Measurements from ENCODE around the gene MDGA2.
"Not testable (repeated sequence)": the region's sequence is repeated elsewhere in the genome, so short reads cannot be mapped to it uniquely, and the experiment has no call there.

MDGA2 gene

GRCh38 chr14:47302121-47302520 lies 373.3 kb downstream of the MDGA2 start:
- no peak for DNase-seq

DNA sequence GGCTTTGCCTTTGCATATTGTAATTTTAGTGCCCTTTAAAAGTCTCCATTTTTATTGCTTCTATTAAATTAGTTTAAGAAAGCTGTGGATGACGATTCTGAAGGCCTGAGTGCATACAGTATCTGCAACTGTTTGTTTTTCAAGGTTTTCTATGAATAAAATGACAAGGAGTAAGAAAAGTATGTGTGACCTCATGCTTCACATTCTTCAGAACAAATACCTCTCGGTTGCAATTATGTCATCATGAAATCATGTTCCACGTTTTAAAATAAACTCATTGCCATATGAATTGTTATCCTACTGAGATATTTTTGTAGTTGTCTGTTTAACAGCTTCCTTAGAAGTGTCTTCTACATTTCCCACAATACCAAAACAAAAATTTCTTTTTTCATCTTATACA lies 374.6 kb downstream of the MDGA2 start:
- no peak for DNase-seq

DNA sequence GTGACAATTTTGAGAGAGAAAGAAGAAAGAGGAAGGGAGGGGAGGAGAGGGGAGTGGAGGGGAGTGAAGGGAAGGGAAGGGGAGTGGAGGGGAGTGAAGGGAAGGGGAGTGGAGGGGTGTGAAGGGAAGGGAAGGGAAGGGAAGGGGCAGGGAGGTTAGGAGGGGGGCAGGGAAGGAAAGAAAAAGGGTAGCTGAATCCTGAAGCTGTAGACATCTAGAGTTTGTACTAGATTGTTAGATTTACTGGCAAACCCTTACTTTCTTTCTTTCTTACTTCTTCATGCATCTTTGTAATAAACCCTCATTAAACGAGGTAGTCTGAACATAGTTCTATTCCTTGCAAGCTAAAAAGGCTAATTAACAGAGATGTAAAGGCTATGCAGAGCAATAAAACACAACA lies 378.0 kb downstream of the MDGA2 start:
- DNase-seq, result no peak

GRCh38 chr14:47284283-47284682 lies 391.1 kb downstream of the MDGA2 start:
- DNase-seq, result no peak

GRCh38 chr14:47281761-47282160 lies 393.6 kb downstream of the MDGA2 start:
- not testable (repeated sequence) for DNase-seq

GRCh38 chr14:47278233-47278842 lies 397.1 kb downstream of the MDGA2 start:
- peak; percentile 6 for DNase-seq

- DNase-seq, result no peak
Measured at GRCh38 chr14:47277703-47278102, 397.7 kb downstream of the MDGA2 start.

GRCh38 chr14:47276931-47277330 lies 398.5 kb downstream of the MDGA2 start:
- DNase-seq, result no peak

DNA sequence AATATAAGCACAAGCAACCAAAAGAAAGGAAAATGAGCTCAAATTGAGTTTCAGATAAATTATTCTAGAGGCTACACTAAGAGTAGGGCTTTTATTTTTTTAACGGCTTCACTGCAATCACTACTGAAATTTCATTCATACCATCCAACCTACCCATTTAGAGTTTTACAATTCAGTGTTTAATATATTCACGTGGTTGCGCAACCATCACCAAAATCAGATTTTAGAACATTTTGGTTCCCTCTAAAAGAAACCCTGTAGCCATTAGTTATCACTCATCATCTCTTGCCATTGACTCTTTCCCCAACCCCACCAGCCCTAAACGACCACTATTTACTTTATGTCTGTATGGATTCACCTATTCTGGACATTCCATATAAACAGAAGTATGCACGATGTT lies 401.5 kb downstream of the MDGA2 start:
- DNase-seq, result no peak

DNA sequence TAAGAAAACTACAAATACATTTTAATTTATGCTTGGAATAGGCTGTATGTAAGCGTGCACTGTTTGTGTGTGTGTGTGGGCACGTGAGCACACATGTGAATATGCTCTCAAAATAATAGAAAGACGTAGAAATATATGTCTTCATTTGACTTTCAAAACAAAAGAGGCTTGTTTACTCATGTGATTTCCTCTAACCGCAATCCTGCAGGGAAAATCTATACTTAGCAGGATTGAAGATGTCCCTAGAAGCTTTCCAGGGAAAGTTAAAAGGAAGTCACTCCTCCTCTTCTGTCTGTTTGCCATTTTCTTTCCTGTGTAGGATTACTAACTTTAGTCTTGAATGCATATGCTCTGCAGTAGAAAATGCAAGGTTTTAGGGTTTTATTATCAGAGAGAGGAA lies 404.7 kb downstream of the MDGA2 start:
- DNase-seq, result no peak

DNA sequence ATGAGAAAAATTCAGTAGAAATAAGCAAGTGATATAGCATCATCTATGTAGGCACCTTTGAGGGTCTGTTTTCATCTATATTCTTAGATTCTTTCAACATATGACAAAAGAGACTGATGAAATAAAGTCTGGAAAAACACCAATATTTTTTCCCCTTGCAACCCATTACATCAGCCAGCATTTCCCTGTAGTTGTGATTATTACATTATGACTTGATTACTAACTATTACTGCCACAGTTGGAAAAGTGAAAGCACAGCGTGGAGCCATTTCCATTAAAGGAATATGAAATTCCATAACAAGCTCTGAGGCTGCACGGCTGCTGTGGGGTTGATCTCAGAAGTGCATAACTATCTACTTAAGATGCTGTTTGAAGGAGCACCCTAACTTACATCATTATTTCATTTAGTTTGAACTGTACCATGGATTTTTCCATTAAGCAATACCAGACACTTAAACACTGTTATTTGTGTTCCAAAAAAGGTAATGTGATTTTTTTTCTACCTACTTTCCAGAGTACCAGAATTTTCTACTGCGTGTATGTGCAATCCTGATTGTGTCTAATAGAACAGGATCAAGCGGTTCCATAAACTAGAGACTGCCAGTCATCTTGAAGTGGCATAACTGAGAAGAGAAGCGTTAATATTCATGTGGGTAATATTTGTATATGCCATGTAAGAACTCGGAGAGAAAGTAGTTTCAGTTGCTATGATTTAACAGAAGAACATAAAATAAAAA lies 405.5 kb downstream of the MDGA2 start:
- no peak for DNase-seq

DNA sequence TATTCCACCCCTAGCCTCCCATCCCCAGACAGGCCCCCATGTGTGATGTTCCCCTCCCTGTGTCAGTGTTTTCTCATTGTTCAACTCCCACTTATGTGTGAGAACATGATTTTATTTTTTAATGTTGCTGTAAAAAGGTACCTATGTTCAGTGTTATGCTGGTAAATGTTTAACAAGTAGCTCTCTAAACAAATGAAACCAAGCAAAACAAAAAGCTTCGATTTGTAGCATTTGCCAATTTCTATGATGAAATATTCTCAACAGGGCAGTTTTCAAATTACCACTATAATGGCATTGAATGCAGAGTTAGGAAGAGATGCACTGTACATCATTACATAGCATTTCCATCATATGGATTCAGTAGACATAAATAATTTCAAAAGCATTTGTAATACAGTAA lies 410.6 kb downstream of the MDGA2 start:
- DNase-seq, result no peak

DNA sequence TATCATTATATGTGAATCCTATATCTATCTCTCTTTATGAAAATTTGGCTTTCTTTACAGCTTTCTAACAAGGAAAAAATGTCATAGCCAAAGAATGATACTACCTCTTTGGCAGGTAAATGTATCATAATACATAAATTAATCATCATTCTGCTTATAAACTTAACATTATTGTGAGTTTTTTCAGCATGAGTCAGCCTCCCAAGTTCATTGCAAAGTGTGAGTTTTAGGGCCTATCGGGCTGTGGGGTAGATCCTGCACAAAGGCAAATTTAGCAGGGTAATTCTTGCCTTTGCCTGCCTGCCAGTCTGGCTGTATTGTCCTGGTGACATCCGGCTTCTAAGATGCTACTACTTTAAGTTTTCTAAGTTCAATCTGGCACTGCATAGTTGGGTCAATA lies 412.6 kb downstream of the MDGA2 start:
- DNase-seq, result no peak

DNA sequence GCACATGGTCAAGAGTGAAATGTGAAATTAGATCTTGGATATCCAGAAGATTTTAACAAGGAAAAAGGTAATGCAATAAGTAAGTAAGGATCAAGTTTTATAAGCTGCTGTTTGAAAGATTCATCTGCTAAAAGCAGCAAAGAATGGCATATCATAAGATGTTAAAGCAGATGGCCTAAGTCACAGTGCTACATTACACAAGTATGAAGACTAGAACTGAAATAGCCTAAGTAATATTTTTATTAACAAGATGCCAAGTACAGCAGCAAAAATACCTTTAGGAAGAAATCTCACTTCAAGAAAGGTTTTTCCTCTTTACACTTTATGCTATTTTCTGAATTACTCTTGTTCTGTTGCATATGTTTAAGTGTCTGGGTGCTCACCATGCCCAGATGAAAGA lies 414.1 kb downstream of the MDGA2 start:
- DNase-seq, result no peak

GRCh38 chr14:47259796-47260195 lies 415.6 kb downstream of the MDGA2 start:
- no peak for DNase-seq

DNA sequence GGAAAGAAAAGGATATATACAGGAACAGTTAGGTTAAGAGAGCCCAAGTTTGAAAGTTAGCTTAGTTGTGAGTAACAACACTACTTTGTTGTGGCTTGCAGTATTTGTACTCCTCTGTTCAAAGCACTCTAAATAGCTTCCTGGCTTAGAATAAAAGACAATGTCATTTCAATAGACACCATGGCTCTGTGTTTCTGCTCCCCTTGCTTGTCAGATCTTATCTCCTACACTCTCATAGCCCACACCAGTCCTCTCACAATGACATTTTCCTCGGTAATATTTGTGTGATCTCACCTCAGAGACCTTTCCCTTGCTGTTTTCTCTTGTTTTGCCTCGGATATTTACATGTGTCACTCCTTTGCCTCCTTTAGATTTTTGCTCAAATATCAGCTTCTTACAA lies 418.4 kb downstream of the MDGA2 start:
- DNase-seq, result no peak

DNA sequence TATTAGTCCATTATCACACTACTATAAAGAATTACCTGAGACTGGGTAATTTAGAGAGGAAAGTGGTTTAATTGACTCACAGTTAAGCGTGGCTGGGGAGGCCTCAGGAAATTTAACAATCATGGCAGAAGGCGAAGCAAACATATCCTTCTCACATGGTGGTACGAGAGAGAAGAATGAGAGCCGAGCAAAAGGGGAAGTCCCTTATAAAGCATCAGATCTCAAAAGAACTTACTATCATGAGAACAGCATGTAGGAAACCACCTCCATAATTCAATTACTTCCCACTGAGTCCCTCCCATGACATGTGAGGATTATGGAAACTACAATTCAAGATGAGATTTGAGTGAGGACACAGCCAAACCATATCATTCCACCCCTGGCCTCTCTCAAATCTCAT lies 422.6 kb downstream of the MDGA2 start:
- no peak for DNase-seq

DNA sequence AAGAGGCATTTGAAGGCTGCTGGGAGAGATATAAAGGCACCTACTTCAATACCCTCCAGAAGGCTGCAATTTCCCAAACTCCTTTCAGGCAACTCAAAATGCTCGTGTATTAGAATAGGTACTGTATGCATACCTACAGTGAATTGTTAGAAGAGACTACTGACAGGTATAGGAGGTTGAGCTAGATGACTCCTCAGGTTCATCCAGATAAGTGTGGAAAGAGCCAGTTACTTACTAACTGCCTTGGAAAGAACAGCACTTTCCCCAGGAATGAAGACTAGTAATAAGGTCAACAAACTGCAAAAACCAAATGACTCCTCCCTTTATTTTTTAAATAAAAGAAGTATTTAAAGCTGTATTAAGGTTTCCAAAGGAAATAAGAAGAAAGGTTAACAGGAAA lies 429.0 kb downstream of the MDGA2 start:
- no peak for DNase-seq

GRCh38 chr14:47242579-47242978 lies 432.8 kb downstream of the MDGA2 start:
- DNase-seq, result not testable (repeated sequence)

- no peak for DNase-seq
Measured at GRCh38 chr14:47240748-47241437, 434.5 kb downstream of the MDGA2 start.

GRCh38 chr14:47235619-47236018 lies 439.8 kb downstream of the MDGA2 start:
- DNase-seq, result no peak

GRCh38 chr14:47226877-47227520 lies 448.4 kb downstream of the MDGA2 start:
- no peak for DNase-seq

DNA sequence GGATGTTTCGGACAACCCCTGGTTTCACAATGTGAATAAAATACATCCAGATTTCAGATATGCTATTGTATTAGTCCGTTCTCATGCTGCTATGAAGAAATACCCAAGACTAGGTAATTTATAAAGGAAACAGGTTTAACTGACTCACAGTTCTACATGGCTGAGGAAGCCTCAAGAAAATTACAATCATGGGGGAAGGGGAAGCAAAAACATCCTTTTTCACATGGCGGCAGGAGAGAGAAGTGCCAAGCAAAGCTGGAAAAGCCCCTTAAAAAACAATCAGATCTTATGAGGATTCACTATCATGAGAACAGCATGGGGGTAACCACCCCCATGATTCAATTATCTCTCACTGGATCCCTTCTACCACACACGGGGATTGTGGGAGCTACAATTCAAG lies 451.7 kb downstream of the MDGA2 start:
- DNase-seq, result no peak

GRCh38 chr14:47220096-47220495 lies 455.3 kb downstream of the MDGA2 start:
- no peak for DNase-seq
